Dendritic cell treated with granulocyte-macrophage colony-stimulating factor and Interleukin-4, amounts not matched to agents 40 ng/mL and 50 ng/mL, for 4 days (primary cell): Measurements from ENCODE around the gene ZNF414.
"Not testable (repeated sequence)": the region's sequence is repeated elsewhere in the genome, so short reads cannot be mapped to it uniquely, and the experiment has no call there.

Source experiments
- H3K27ac Mint-ChIP-seq: one replicate; pipeline ENCODE4 v1.8.0; 2022; ENCODE audit warnings: mild to moderate bottlenecking, mixed read lengths
- H3K27me3 Mint-ChIP-seq: one replicate; pipeline ENCODE4 v1.8.0; 2022; ENCODE audit warnings: mild to moderate bottlenecking, mixed read lengths
- H3K36me3 Mint-ChIP-seq: one replicate; pipeline ENCODE4 v1.8.0; 2022; ENCODE audit warnings: low read depth, mixed read lengths
- H3K4me1 Mint-ChIP-seq: one replicate; pipeline ENCODE4 v1.8.0; 2022; ENCODE audit warnings: low read depth, mixed read lengths
- H3K4me3 Mint-ChIP-seq: one replicate; pipeline ENCODE4 v1.8.0; 2022; ENCODE audit warnings: mild to moderate bottlenecking, moderate library complexity, mixed read lengths
- H3K9me3 Mint-ChIP-seq: one replicate; pipeline ENCODE4 v1.8.0; 2022; ENCODE audit warnings: mixed read lengths
- intact Hi-C: fragments of 100-400 bp; cut with micrococcal nuclease; formaldehyde crosslinking; loops from one replicate; pipeline ENCODE4 v1.15.0; 2022

The ZNF414 gene

GRCh38 chr19:8513687-8514504, at the start of gene ZNF414:
TSS of gene ZNF414 (minus strand) at chr19:8514167. CDS start at chr19:8514046, 121 bp downstream.
- peaks cover 49% of the 10 kb centered on the region for H3K4me1 Mint-ChIP-seq
- peak within 1 kb of the TSS; percentile 97 for H3K27ac Mint-ChIP-seq
- H3K9me3 Mint-ChIP-seq, result no peaks in the 10 kb centered on the region
- H3K36me3 Mint-ChIP-seq, result peaks cover 30% of the 10 kb centered on the region
- no peaks in the 10 kb centered on the region for H3K27me3 Mint-ChIP-seq
- intact Hi-C loops, result no loop called here
- H3K4me3 Mint-ChIP-seq, result peak within 1 kb of the TSS; percentile 97

- no peaks in the 10 kb centered on the region for H3K9me3 Mint-ChIP-seq
- intact Hi-C loops, result no loop called here
- H3K4me1 Mint-ChIP-seq, result peaks cover 99% of the 10 kb centered on the region
- peaks cover 91% of the 10 kb centered on the region for H3K36me3 Mint-ChIP-seq
- no peak overlapping the region for H3K4me3 Mint-ChIP-seq
- peak overlapping the region; percentile 81 for H3K27ac Mint-ChIP-seq
- H3K27me3 Mint-ChIP-seq, result no peaks in the 10 kb centered on the region
Observed at GRCh38 chr19:8561075-8561764, 47.3 kb upstream of the ZNF414 start.

- Mint-ChIP-seq H3K4me3 (no peak overlapping the region), H3K27ac (peak overlapping the region; percentile 80), H3K9me3 (no peaks in the 10 kb centered on the region), H3K4me1 (peaks cover 88% of the 10 kb centered on the region), H3K27me3 (no peaks in the 10 kb centered on the region), H3K36me3 (peaks cover 95% of the 10 kb centered on the region)
- intact Hi-C loops, result no loop called here
Observed at GRCh38 chr19:8558325-8558724, 44.4 kb upstream of the ZNF414 start.

GRCh38 chr19:8557642-8558238, 43.8 kb upstream of the ZNF414 start:
- Mint-ChIP-seq H3K36me3 (peaks cover 95% of the 10 kb centered on the region), H3K9me3 (no peaks in the 10 kb centered on the region), H3K4me1 (peaks cover 86% of the 10 kb centered on the region), H3K27ac (peak overlapping the region; percentile 80), H3K4me3 (peak overlapping the region; percentile 51), H3K27me3 (no peaks in the 10 kb centered on the region)
- intact Hi-C loops, result loop anchor here (2.0 kb wide), 1 partner anchor 19 kb away; the partner anchor contains the start of gene MYO1F

- H3K27me3 Mint-ChIP-seq, H3K9me3 Mint-ChIP-seq, H3K4me3 Mint-ChIP-seq, intact Hi-C loops: not testable (repeated sequence)
- Mint-ChIP-seq H3K27ac (peak overlapping the region; percentile 57), H3K36me3 (peaks cover 95% of the 10 kb centered on the region), H3K4me1 (peaks cover 48% of the 10 kb centered on the region)
Observed at GRCh38 chr19:8553729-8554128, 39.8 kb upstream of the ZNF414 start.

GRCh38 chr19:8552810-8553209, 38.8 kb upstream of the ZNF414 start:
- intact Hi-C loops, result no loop called here
- Mint-ChIP-seq H3K9me3 (no peaks in the 10 kb centered on the region), H3K27ac (peak overlapping the region; percentile 7), H3K36me3 (peaks cover 95% of the 10 kb centered on the region), H3K27me3 (no peaks in the 10 kb centered on the region), H3K4me3 (no peak overlapping the region), H3K4me1 (peaks cover 45% of the 10 kb centered on the region)

GRCh38 chr19:8550070-8550469, 36.1 kb upstream of the ZNF414 start:
- peaks cover 22% of the 10 kb centered on the region for H3K4me1 Mint-ChIP-seq
- intact Hi-C loops, result no loop called here
- no peak overlapping the region for H3K27ac Mint-ChIP-seq
- peaks cover 100% of the 10 kb centered on the region for H3K36me3 Mint-ChIP-seq
- H3K9me3 Mint-ChIP-seq, result no peaks in the 10 kb centered on the region
- no peak overlapping the region for H3K4me3 Mint-ChIP-seq
- H3K27me3 Mint-ChIP-seq, result no peaks in the 10 kb centered on the region

GRCh38 chr19:8545743-8546142, 31.8 kb upstream of the ZNF414 start:
- Mint-ChIP-seq H3K9me3 (no peaks in the 10 kb centered on the region), H3K36me3 (peaks cover 100% of the 10 kb centered on the region), H3K27me3 (no peaks in the 10 kb centered on the region), H3K4me1 (peaks cover 27% of the 10 kb centered on the region), H3K27ac (peak overlapping the region; percentile 20), H3K4me3 (no peak overlapping the region)
- intact Hi-C loops, result no loop called here

- H3K27ac Mint-ChIP-seq, result no peak overlapping the region
- peaks cover 39% of the 10 kb centered on the region for H3K4me1 Mint-ChIP-seq
- no peak overlapping the region for H3K4me3 Mint-ChIP-seq
- no peaks in the 10 kb centered on the region for H3K27me3 Mint-ChIP-seq
- H3K9me3 Mint-ChIP-seq, result no peaks in the 10 kb centered on the region
- peaks cover 100% of the 10 kb centered on the region for H3K36me3 Mint-ChIP-seq
- intact Hi-C loops, result loop anchor here (5.0 kb wide), 1 partner anchor 33 kb away; the partner anchor contains the start of gene MYO1F
Observed at GRCh38 chr19:8544168-8544567, 30.2 kb upstream of the ZNF414 start.

- no peak overlapping the region for H3K4me3 Mint-ChIP-seq
- peaks cover 33% of the 10 kb centered on the region for H3K4me1 Mint-ChIP-seq
- peaks cover 65% of the 10 kb centered on the region for H3K36me3 Mint-ChIP-seq
- no peaks in the 10 kb centered on the region for H3K9me3 Mint-ChIP-seq
- intact Hi-C loops, result loop anchor here (5.0 kb wide), 1 partner anchor 38 kb away; the partner anchor contains the start of gene MYO1F
- H3K27me3 Mint-ChIP-seq, result no peaks in the 10 kb centered on the region
- peak overlapping the region; percentile 75 for H3K27ac Mint-ChIP-seq
Observed at GRCh38 chr19:8539621-8540149, 25.7 kb upstream of the ZNF414 start.

GRCh38 chr19:8537099-8537498, 23.1 kb upstream of the ZNF414 start:
- intact Hi-C loops, result no loop called here
- peaks cover 40% of the 10 kb centered on the region for H3K36me3 Mint-ChIP-seq
- H3K9me3 Mint-ChIP-seq, result no peaks in the 10 kb centered on the region
- H3K27ac Mint-ChIP-seq, result no peak overlapping the region
- peaks cover 23% of the 10 kb centered on the region for H3K4me1 Mint-ChIP-seq
- H3K27me3 Mint-ChIP-seq, result no peaks in the 10 kb centered on the region
- H3K4me3 Mint-ChIP-seq, result no peak overlapping the region

- intact Hi-C loops, result no loop called here
- Mint-ChIP-seq H3K4me1 (peaks cover 15% of the 10 kb centered on the region), H3K36me3 (peaks cover 31% of the 10 kb centered on the region), H3K4me3 (no peak overlapping the region), H3K27ac (no peak overlapping the region), H3K27me3 (no peaks in the 10 kb centered on the region), H3K9me3 (no peaks in the 10 kb centered on the region)
Observed at GRCh38 chr19:8536282-8536681, 22.3 kb upstream of the ZNF414 start.

GRCh38 chr19:8532225-8532624, 18.3 kb upstream of the ZNF414 start:
- Mint-ChIP-seq H3K27ac (no peak overlapping the region), H3K4me1 (peaks cover 17% of the 10 kb centered on the region), H3K4me3 (no peak overlapping the region), H3K9me3 (no peaks in the 10 kb centered on the region), H3K36me3 (no peaks in the 10 kb centered on the region), H3K27me3 (no peaks in the 10 kb centered on the region)
- intact Hi-C loops, result no loop called here

GRCh38 chr19:8531470-8531869, 17.5 kb upstream of the ZNF414 start:
- Mint-ChIP-seq H3K27ac (no peak overlapping the region), H3K4me3 (no peak overlapping the region), H3K9me3 (no peaks in the 10 kb centered on the region), H3K4me1 (peaks cover 17% of the 10 kb centered on the region), H3K27me3 (no peaks in the 10 kb centered on the region), H3K36me3 (no peaks in the 10 kb centered on the region)
- intact Hi-C loops, result no loop called here
